GF-D8 (cell line): ENCODE data around the gene TMEM170A.
A peak's percentile ranks its signal among the peaks of the same experiment; 100 is the strongest.
"Not testable (repeated sequence)": the region's sequence is repeated elsewhere in the genome, so short reads cannot be mapped to it uniquely, and the experiment has no call there.

Experiments
- DNase-seq: peaks from one replicate; lab custom pipeline; 2025; lab: John Stamatoyannopoulos, UW

Gene TMEM170A

DNA sequence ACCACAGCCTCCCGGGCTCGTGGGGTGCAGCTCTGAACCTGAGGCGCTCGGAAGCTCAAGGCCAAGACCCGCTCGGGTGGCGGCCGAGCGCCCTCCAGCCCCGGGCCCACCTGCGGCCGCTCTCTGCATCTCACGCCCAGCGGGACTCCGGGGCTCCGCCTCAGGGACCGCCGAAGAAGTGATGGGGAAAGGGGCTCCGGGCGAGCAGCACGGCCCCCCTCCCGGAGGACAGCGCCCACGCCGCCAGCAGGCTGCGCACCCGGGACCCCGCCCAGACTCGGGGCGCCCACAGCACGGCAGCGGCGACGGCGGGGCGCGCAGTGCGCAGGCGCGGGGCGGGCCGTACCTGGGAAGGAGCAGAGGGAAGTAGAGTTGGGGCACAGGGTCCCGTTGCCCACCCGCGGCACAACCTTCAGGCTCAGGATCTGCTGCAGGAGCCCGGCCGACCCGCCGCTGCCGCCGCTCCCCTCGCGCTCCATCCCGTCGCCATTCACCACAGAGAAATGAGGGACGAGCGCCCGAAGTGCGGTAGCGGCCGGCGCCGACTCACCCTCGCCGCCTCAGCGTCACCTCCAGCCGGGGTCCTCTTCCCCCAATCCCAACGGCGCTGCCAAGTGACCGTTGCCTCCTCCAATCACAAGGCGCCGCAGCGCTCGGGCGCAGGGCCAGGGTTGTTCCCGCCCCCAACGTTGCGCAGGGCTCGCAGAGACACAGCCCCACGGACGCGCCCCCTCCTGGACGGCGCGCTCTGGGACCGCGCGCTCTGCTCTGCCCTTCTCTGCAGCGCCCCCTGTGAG is at the start of gene TMEM170A:
Gene TMEM170A (minus strand): TSS at position 568 of the 797 bp plus-strand sequence. CDS start 89 bp downstream, at position 479.
- peak; percentile 89 for DNase-seq

- peak; percentile 22 for DNase-seq
Observed at GRCh38 chr16:75506574-75506973, 42.1 kb upstream of the TMEM170A start.

DNA sequence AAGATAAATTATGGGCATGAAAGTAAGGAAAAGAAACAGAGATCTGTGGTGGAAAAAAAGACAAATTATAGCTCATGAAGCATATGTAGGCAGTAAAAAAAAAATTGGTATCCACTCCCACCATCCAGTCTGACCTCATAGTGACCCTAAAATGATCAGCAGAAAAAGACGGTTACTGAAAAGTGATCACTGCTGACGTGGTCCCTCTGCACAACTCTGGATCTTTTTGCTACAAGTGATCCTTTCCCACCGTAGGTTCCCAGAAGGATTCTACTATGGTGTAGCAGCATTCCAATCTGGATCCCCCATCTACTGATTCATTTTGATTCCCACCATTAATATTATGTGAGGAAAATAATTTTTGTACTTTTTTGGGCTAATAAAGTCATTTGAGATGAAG is 41.6 kb upstream of the TMEM170A start:
- DNase-seq = no peak

GRCh38 chr16:75503801-75504200 is 39.3 kb upstream of the TMEM170A start:
- DNase-seq = no peak

DNA sequence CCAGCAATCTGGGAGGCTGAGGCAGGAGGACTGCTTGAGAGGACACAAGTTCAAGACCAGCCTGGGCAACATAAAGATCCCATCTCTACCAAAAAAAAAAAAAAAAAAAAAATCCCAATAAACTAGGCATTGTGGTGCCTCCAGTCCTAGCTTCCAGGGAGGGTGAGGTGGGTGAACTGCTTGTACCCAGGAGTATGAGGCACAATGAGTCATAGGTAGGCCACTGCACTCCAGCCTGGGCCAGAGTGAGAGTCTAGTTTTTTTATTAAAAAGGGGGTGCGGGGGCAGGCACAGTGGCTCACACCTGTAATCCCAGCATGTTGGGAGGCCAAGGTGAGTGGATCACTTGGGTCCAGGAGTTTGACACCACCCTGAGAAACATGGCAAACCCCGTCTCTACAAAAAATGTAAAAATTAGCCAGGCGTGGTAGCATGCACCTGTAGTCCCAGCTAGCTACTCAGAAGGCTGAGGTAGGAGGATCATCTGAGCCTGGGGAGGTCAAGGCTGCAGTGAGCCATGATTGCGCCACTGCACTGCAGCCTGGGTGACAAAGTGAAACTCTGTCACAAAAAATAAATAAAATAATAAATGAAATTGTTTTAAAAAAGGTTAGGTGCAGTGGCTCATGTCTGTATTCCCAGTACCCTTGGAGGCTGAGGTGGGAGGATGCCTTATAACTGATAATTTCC is 38.6 kb upstream of the TMEM170A start:
- DNase-seq = no peak

DNA sequence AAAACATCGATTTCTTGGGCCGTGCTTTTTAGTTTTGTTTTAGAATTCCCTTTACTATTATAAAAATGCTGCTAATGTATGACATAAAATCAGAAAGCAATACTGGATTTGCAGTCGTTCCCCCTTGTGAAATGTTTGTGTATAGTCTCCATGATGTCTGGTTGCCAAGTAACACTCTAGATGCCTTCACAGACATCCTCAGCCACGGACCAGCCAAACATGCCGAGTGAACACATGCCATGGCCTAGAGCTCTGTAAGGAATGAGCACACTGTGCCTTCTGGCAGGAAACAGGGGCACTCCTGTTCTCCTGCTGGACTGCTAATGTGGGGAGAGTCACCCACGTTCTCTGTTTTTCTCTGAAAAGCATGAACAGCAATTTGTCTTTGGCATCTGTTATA is 37.3 kb upstream of the TMEM170A start:
- DNase-seq = not testable (repeated sequence)

- DNase-seq = no peak
Observed at GRCh38 chr16:75501359-75501758, 36.9 kb upstream of the TMEM170A start.

- DNase-seq = not testable (repeated sequence)
Observed at GRCh38 chr16:75498605-75499322, 34.3 kb upstream of the TMEM170A start.

DNA sequence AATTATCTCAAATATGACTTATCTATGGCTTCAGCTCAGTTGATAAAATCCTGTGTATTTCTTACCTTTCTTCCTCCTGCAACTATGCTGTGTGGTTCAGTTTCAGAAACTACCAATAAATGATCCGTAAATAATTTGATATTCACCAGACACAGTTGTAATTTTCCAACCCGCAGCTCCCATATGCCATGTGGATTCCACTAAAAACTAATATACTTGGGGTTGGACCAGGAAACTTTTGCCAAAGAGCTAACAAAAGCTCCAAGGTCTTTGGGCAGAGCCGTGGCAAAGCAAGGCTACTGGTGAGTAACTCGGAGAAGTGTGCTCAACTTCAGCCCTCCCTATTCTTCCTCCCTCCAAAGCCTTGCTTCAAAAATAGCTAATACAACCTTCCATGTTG is 33.1 kb upstream of the TMEM170A start:
- DNase-seq = no peak

DNA sequence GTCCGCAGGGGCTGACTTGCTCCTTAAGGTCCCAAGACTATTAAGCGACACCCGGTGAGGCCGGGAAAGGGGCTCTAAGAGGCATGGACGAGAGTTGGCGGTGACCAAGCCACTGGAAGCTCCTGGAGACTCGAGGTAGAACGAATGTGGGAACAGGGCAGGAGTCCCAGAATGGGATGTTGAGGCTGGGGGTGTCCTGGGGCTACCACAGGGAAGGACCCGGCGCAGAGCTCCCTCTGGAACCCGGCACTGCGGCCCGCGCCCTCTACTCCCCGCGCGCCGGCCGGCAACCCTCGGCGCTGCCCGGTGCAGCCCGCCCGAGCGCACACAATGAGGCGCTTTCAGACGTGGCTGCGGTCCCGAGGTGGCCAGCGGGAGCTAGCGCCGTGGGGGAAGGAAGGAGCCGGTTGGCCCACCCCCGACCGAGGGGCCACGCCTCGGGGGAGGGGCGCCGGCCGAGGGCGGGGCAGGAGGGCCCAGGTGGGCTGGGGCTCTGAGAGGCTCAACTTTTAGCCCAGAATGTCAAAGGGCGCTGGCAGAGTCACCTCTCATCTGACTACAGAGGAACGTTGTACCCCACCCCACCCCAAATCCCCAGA is 30.7 kb upstream of the TMEM170A start, which contains the start of gene CHST6:
Gene CHST6 (minus strand): TSS at position 366 of the 599 bp plus-strand sequence. CDS start 15,613 bp downstream, outside the sequence.
- DNase-seq = no peak

- DNase-seq = no peak
Observed at GRCh38 chr16:75494661-75495075, 30.2 kb upstream of the TMEM170A start.

- DNase-seq = no peak
Observed at GRCh38 chr16:75494184-75494583, 29.7 kb upstream of the TMEM170A start.

DNA sequence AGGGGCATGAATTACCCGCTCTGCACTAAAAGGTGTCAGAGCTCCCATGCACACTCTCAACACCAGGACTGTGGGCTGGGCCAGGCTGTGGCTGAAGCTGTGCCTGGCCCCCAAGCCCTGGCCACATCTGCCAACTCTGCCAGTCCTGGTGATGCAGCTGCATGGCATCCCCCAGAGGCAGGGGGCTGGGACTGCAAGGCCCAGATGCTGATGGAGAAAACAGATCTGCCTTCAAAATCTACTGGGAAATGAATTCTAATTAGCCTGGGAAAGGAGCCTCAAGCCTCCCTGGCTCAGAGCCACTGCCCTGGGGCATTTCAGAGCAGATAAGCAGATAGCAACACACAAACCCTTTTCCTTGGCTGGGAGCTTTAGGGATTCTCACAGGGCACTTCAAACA is 27.4 kb upstream of the TMEM170A start:
- DNase-seq = no peak

GRCh38 chr16:75488322-75488721 is 23.8 kb upstream of the TMEM170A start:
- no peak for DNase-seq

DNA sequence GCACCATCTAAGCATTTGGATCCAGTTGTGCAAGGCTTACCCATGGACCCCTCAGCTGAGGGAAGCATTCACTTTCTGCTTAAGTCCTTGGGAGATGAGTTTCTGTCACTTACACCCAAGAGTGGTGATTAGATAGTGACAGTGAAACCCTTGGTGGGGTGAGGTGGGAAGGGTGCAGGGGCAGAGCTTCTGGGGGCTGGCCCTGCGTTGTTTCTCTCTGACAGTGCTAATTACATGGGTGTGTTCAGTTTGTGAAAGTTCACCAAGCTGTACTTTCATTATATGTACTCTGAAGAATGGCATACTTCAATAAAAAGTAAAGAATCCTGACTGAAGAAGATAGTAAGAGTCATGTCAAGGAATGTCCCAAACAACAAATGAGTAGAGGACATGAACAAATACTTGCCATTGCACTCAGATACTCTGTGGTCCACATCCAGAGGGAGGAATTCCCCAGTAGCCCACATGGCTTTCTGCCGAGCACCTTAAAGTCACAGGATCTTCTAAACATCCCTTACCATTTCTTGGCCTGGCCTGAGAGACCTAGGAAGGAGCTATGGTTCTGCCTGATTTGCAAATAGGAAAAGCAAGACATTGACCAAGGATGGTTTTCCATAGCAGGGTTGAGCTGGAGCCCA is 22.3 kb upstream of the TMEM170A start:
- no peak for DNase-seq

DNA sequence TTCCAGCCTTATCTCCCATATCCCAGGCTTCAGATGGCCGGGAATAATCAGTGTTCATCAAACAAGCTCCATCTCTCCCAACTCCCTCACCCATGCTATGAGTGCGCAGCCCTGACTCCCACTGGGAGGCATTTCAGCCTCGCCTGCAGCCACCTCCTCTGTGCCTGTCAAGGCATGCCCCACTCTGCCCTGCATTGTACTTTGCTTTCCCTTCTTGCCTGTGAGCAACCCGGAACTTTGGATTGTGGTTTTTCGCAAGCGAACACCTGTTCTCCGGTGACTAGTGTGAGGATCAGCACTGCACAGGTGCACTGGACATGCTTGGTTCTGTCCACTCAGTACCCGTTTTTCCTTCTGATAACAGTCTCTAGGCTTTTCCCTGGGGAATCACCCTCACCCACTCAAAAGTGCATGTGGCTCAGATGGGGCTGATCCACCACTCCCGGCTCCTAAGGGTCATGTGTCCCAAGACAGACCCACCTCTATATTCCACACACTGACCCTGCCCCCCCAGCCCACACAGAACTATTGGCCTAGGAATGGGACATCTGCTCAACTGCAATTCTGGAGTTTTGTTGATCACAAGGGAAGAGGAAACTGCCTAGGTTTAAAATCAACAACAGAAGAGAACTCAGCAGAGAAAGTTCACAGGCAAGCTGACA is 21.7 kb upstream of the TMEM170A start:
- no peak for DNase-seq

- DNase-seq = no peak
Observed at GRCh38 chr16:75485230-75486013, 20.9 kb upstream of the TMEM170A start.

DNA sequence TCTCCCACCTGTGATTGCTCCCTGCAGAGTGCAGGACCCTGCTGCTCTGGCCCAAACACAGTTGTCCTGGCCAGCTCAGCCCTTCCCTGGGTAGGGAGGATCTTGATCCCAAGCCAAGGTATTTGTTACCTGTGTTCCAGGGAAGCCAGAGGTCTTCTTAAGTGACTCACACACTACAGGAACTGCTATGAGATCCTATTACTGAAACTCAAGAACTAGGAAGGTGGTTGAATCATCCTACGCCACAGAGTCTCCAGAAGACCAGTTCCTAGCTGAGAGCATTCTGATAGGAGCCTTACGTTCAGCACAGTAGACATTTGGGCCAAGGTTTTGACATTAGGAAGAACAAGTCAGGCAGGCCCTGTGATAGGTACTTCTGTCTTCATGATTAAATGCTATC is 18.7 kb upstream of the TMEM170A start:
- no peak for DNase-seq

GRCh38 chr16:75482434-75483205 is 18.1 kb upstream of the TMEM170A start:
- no peak for DNase-seq

DNA sequence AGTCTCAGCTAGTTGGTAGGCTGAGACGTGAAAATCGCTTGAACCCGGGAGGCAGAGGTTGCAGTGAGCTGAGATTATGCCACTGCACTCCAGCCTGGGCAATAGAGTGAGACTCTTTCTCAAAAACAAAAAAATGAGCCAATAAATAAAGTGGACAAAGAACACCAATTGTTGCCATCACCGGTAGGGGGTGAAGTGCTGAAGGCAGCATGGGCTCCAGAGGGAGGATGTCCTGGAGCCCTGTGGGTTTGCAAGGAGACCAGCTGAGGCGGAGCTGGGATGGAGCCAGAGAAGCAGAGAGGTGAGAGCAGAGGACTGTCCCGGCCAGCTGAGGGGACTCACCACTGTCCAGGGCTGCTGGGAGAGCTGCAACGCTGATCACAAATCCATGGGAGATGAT is 17.0 kb upstream of the TMEM170A start:
- no peak for DNase-seq
